ENCODE data around the gene IRF2BP1.

GRCh38 chr19:45934551-45935230, 48.8 kb upstream of the IRF2BP1 start:
- TF ChIP-seq CTCF (IDR thresholded peaks at IDR 0.05; ENCODE audit: low read depth, low read length, missing input control) (no peak), REST (IDR thresholded peaks at IDR 0.05) (no peak), EGR1 (IDR thresholded peaks at IDR 0.05; ENCODE audit: low read depth in 2 of 2) (no peak), JUND (IDR thresholded peaks at IDR 0.05) (no peak)

All from liver (tissue), 3 donors.